Endothelial cell of umbilical vein (primary cell): ENCODE results near the gene ASMT. TPM values are rescaled to one million over a fixed set of nuclear protein-coding genes. Genes with fewer than 3 reads are reported as not detected.

Source experiments
- BruUV-seq: library from RNA; stranded (reverse); fragments of 400-500 nt; replicated peaks from 2 replicates; lab custom pipeline; 2021; lab: Mats Ljungman, UMichigan
- CTCF ChIA-PET: fragments of 300-600, 350-600 bp; sonication (Branson Sonifier 250); formaldehyde crosslinking; loops from one replicate; lab custom pipeline; 2021; ENCODE audit warnings: antibody characterized with exemption, inconsistent platforms; lab: Charles Lee
- POLR2A ChIA-PET: fragments of 300-600, 350-600 bp; sonication (Branson Sonifier 250); formaldehyde crosslinking; loops from one replicate; lab custom pipeline; 2021; ENCODE audit warnings: antibody characterized with exemption, inconsistent platforms; lab: Charles Lee
- DNase-seq: peaks from one replicate; pipeline ENCODE4 v3.0.0-alpha.2; 2011; ENCODE audit warnings: low read depth, low spot score
- FAIRE-seq: peaks from 2 replicates; lab custom pipeline; 2011; peaks lifted over from hg19 to GRCh38; lab: Jason Lieb, UNC
- H2AFZ ChIP-seq: 2 replicates; pipeline ENCODE4 v1.6.0; 2012; ENCODE audit warnings: low read depth, low read length, control low read depth, inconsistent platforms
- H3K27ac ChIP-seq: 2 replicates; pipeline ENCODE4 v1.5.1; 2011; ENCODE audit warnings: low read depth, mild to moderate bottlenecking, control low read depth, low read length, moderate library complexity; ENCODE audit not compliant: insufficient read depth
- H3K27me3 ChIP-seq, 2 experiments: 2 replicates each; pipeline versions ENCODE4 v1.6.0 to v1.6.1; 2011; ENCODE audit warnings: low read length in 2 of 2, mixed read lengths in 1 of 2; ENCODE audit not compliant: control insufficient read depth in 2 of 2, insufficient read depth in 2 of 2
- H3K36me3 ChIP-seq, 2 experiments: 2 replicates in 1 of 2; 3 replicates in 1 of 2; pipeline ENCODE4 v1.5.1; 2011; ENCODE audit warnings: low read length in 2 of 2, mild to moderate bottlenecking in 1 of 2, moderate library complexity in 1 of 2; ENCODE audit not compliant: control insufficient read depth in 2 of 2, insufficient read depth in 2 of 2; ENCODE audit errors: extremely low read depth in 1 of 2
- H3K4me1 ChIP-seq: 3 replicates; pipeline ENCODE4 v1.5.1; 2011; ENCODE audit warnings: mild to moderate bottlenecking, low read length; ENCODE audit not compliant: control insufficient read depth, insufficient read depth; ENCODE audit errors: extremely low read depth
- H3K4me2 ChIP-seq: 2 replicates; pipeline ENCODE4 v1.6.1; 2011; ENCODE audit warnings: low read length, control low read depth, mixed read lengths; ENCODE audit not compliant: insufficient read depth
- H3K4me3 ChIP-seq, 3 experiments: fragments of 200-600 bp in 1 of 3; sonication (generic), shearing (Covaris generic) in 1 of 3; replicated peaks in 1 of 3; 2 replicates each; pipeline ENCODE4 v1.5.1; 2011 to 2016; ENCODE audit warnings: control low read depth in 3 of 3, low read length in 3 of 3, mild to moderate bottlenecking in 2 of 3, inconsistent platforms in 1 of 3, low read depth in 1 of 3, moderate library complexity in 1 of 3; ENCODE audit not compliant: insufficient read depth in 1 of 3
- H3K79me2 ChIP-seq: 2 replicates; pipeline ENCODE4 v1.6.0; 2012; ENCODE audit warnings: low read length, inconsistent platforms; ENCODE audit not compliant: control insufficient read depth, insufficient read depth
- H3K9ac ChIP-seq: replicated peaks from 2 replicates; pipeline ENCODE3; 2011; ENCODE audit warnings: low read length, control low read depth; ENCODE audit not compliant: insufficient read depth; ENCODE audit errors: extremely low read depth
- H3K9me1 ChIP-seq: replicated peaks from 3 replicates; pipeline ENCODE4 v1.6.0; 2011; ENCODE audit warnings: mild to moderate bottlenecking, low read length; ENCODE audit not compliant: control insufficient read depth, insufficient read depth; ENCODE audit errors: extremely low read depth
- H3K9me3 ChIP-seq: replicated peaks from 2 replicates; pipeline ENCODE4 v1.5.1; 2012; ENCODE audit warnings: low read length, inconsistent platforms; ENCODE audit not compliant: control insufficient read depth, insufficient read depth
- H4K20me1 ChIP-seq: replicated peaks from 2 replicates; pipeline ENCODE3; 2011; ENCODE audit warnings: mild to moderate bottlenecking, low read length; ENCODE audit not compliant: control insufficient read depth, insufficient read depth; ENCODE audit errors: extremely low read depth
- CTCF ChIP-seq, 2 donors: IDR thresholded peaks; 1 replicate in 1 of 2; 2 replicates in 1 of 2; pipeline ENCODE4 v1.5.1; 2011; ENCODE audit warnings: low read length in 2 of 2, mild to moderate bottlenecking in 2 of 2, moderate library complexity in 2 of 2, control low read depth in 1 of 2, inconsistent platforms in 1 of 2, low read depth in 1 of 2; ENCODE audit not compliant: insufficient read depth in 1 of 2; ENCODE audit errors: extremely low read depth in 1 of 2
- EZH2 ChIP-seq: IDR thresholded peaks from 2 replicates; pipeline ENCODE4 v1.6.1; 2012; ENCODE audit warnings: borderline replicate concordance, low read depth, mild to moderate bottlenecking, moderate library complexity, low read length, inconsistent platforms; ENCODE audit not compliant: severe bottlenecking
- FOS ChIP-seq: IDR thresholded peaks from 2 replicates; pipeline ENCODE4 v1.6.1; 2011; ENCODE audit warnings: mild to moderate bottlenecking, low read length, moderate library complexity, borderline replicate concordance; ENCODE audit not compliant: insufficient read depth
- GATA2 ChIP-seq: IDR thresholded peaks from 2 replicates; pipeline ENCODE4 v1.7.0; 2011; ENCODE audit warnings: low read depth, mild to moderate bottlenecking, moderate library complexity, mixed read lengths, low read length; ENCODE audit not compliant: insufficient read length, insufficient read depth
- JUN ChIP-seq: IDR thresholded peaks from 2 replicates; pipeline ENCODE4 v1.6.1; 2011; ENCODE audit warnings: borderline replicate concordance, low read depth; ENCODE audit not compliant: insufficient read length, insufficient read depth
- MAX ChIP-seq: IDR thresholded peaks from 2 replicates; pipeline ENCODE4 v1.6.1; 2011; ENCODE audit not compliant: insufficient read depth, insufficient read length
- MYC ChIP-seq: IDR thresholded peaks from one replicate; pipeline ENCODE4 v1.6.1; 2011; ENCODE audit warnings: mild to moderate bottlenecking, low read depth, low read length
- POLR2A ChIP-seq: IDR thresholded peaks from 2 replicates; pipeline ENCODE4 v1.6.1; 2012; ENCODE audit warnings: low read depth, mild to moderate bottlenecking, control low read depth, low read length
- POLR2AphosphoS5 ChIP-seq: IDR thresholded peaks from 2 replicates; pipeline ENCODE4 v1.6.1; 2012; ENCODE audit warnings: low read depth, mild to moderate bottlenecking, control low read depth, low read length, moderate library complexity; ENCODE audit not compliant: insufficient read depth
- dilution Hi-C: fragments of 300-500 bp; cut with MboI; formaldehyde crosslinking; loops from one replicate; pipeline ENCODE4 v1.15.0; 2019; ENCODE audit warnings: low sequenced_read_pairs; ENCODE audit not compliant: extremely low pct_ligation_motif_present
- intact Hi-C: fragments of 100-400 bp; cut with micrococcal nuclease; formaldehyde crosslinking; loops from one replicate; pipeline ENCODE4 v1.10.0; 2022
- polyA plus RNA-seq, 4 experiments: library from polyadenylated mRNA; depleted of rRNA in 3 of 4; stranded (reverse) in 3 of 4; unstranded in 1 of 4; fragments of >200 nt; gene quantifications; 2 replicates each; pipeline versions ENCODE4 v1.2.1 to v1.2.3, GENCODE V29; 2011 to 2012; ENCODE audit warnings: missing spikeins in 1 of 4
- total RNA-seq: library from RNA; stranded (reverse); gene quantifications from 2 replicates; pipeline ENCODE4 v1.2.3, GENCODE V29; 2021

ASMT gene
- total and polyA plus RNA-seq, 2 donors (not counting 3 experiments of a cell fraction or from before 2014, with no cell fraction given): not detected

- CTCF ChIA-PET: no interaction called here
- H3K36me3 ChIP-seq: no peaks in the 10 kb centered on the region
- DNase-seq: no peak
- no peak for FAIRE-seq
- no peaks in the 10 kb centered on the region for H4K20me1 ChIP-seq
- no peak overlapping the region for H3K4me2 ChIP-seq
- H2AFZ ChIP-seq: no peak overlapping the region
- TF ChIP-seq MYC (no peak), JUN (no peak), MAX (no peak), GATA2 (no peak)
- H3K27me3 ChIP-seq: no peaks in the 10 kb centered on the region
- dilution Hi-C loops: no loop called here
- H3K9me1 ChIP-seq: no peaks in the 10 kb centered on the region
- no peaks in the 10 kb centered on the region for H3K4me1 ChIP-seq
- no TSS peak for BruUV-seq
- no peaks in the 10 kb centered on the region for H3K9me3 ChIP-seq
- intact Hi-C loops: no loop called here
- no peak overlapping the region for H3K4me3 ChIP-seq
- no peak overlapping the region for H3K9ac ChIP-seq
- no peak overlapping the region for H3K27ac ChIP-seq
- H3K79me2 ChIP-seq: no peaks in the 10 kb centered on the region
- POLR2A ChIA-PET: no interaction called here
These were observed 4.1 kb upstream of the ASMT start for GRCh38 chrX:1610736-1611135.

- BruUV-seq: no TSS peak
- Histone ChIP-seq H3K4me2 (no peak overlapping the region), H3K36me3 (no peaks in the 10 kb centered on the region), H3K4me1 (no peaks in the 10 kb centered on the region), H3K27ac (no peak overlapping the region), H2AFZ (no peak overlapping the region), H3K9ac (no peak overlapping the region), H3K4me3 (no peak overlapping the region), H3K27me3 (no peaks in the 10 kb centered on the region), H3K9me3 (no peaks in the 10 kb centered on the region), H3K9me1 (no peaks in the 10 kb centered on the region), H3K79me2 (no peaks in the 10 kb centered on the region), H4K20me1 (no peaks in the 10 kb centered on the region)
- TF ChIP-seq JUN (no peak), GATA2 (no peak), CTCF (IDR thresholded peaks at IDR 0.05; ENCODE audit: extremely low read depth in 1 of 2, insufficient read depth in 1 of 2, low read depth in 1 of 2, low read length in 2 of 2) (no peak), MYC (no peak), POLR2AphosphoS5 (no peak), FOS (no peak), EZH2 (no peak), MAX (no peak), POLR2A (no peak)
- no peak for DNase-seq
- intact Hi-C loops: no loop called here
- dilution Hi-C loops: no loop called here
- no peak for FAIRE-seq
- ChIA-PET CTCF (no interaction called here), POLR2A (no interaction called here)
These were observed 2.1 kb upstream of the ASMT start for GRCh38 chrX:1612641-1613286.
